Ishikawa (cell line): ENCODE data around the gene WDR72.

Experiments
- CEBPB ChIP-seq: IDR thresholded peaks from 2 replicates; pipeline ENCODE4 v1.6.1; 2012
- CREB1 ChIP-seq: IDR thresholded peaks from 2 replicates; pipeline ENCODE4 v1.6.1; 2012; ENCODE audit warnings: low read depth
- EGR1 ChIP-seq: IDR thresholded peaks from 2 replicates; pipeline ENCODE4 v1.6.1; 2012
- EP300 ChIP-seq: IDR thresholded peaks from 2 replicates; pipeline ENCODE4 v1.6.1; 2012; ENCODE audit warnings: borderline replicate concordance
- FOXM1 ChIP-seq: IDR thresholded peaks from 2 replicates; pipeline ENCODE4 v1.6.1; 2012; ENCODE audit warnings: low read depth, borderline replicate concordance
- MAX ChIP-seq: IDR thresholded peaks from 2 replicates; pipeline ENCODE4 v1.6.1; 2012
- NFIC ChIP-seq: IDR thresholded peaks from 2 replicates; pipeline ENCODE4 v1.6.1; 2012
- RAD21 ChIP-seq: IDR thresholded peaks from 2 replicates; pipeline ENCODE4 v1.6.1; 2012; ENCODE audit warnings: low read depth
- REST ChIP-seq: IDR thresholded peaks from 2 replicates; pipeline ENCODE4 v1.6.1; 2012; ENCODE audit warnings: low read depth, mild to moderate bottlenecking
- TAF1 ChIP-seq: IDR thresholded peaks from 2 replicates; pipeline ENCODE4 v1.6.1; 2012; ENCODE audit warnings: low read depth, mild to moderate bottlenecking
- TCF12 ChIP-seq: IDR thresholded peaks from 2 replicates; pipeline ENCODE4 v1.6.1; 2012; ENCODE audit warnings: low read depth
- TEAD4 ChIP-seq: IDR thresholded peaks from 2 replicates; pipeline ENCODE4 v1.6.1; 2012
- USF1 ChIP-seq: IDR thresholded peaks from 2 replicates; pipeline ENCODE4 v1.6.1; 2012
- YY1 ChIP-seq: IDR thresholded peaks from 2 replicates; pipeline ENCODE4 v1.6.1; 2012; ENCODE audit warnings: low read depth
- ZBTB7A ChIP-seq: IDR thresholded peaks from 2 replicates; pipeline ENCODE4 v1.6.1; 2012; ENCODE audit warnings: low read depth

The WDR72 gene

GRCh38 chr15:53527996-53528395 lies 231.5 kb downstream of the WDR72 start:
- no peak for TF ChIP-seq TCF12
- no peak for TF ChIP-seq CREB1
- no peak for TF ChIP-seq MAX
- no peak for TF ChIP-seq EP300
- no peak for TF ChIP-seq EGR1
- TF ChIP-seq USF1 = no peak
- no peak for TF ChIP-seq FOXM1
- no peak for TF ChIP-seq CEBPB
- no peak for TF ChIP-seq REST
- TF ChIP-seq NFIC = no peak
- no peak for TF ChIP-seq YY1
- no peak for TF ChIP-seq RAD21
- TF ChIP-seq TEAD4 = no peak
- TF ChIP-seq TAF1 = no peak
- TF ChIP-seq ZBTB7A = no peak

- no peak for TF ChIP-seq ZBTB7A
- TF ChIP-seq FOXM1 = no peak
- no peak for TF ChIP-seq TCF12
- no peak for TF ChIP-seq USF1
- TF ChIP-seq NFIC = no peak
- no peak for TF ChIP-seq CREB1
- TF ChIP-seq MAX = no peak
- TF ChIP-seq REST = no peak
- no peak for TF ChIP-seq EGR1
- TF ChIP-seq RAD21 = no peak
- no peak for TF ChIP-seq YY1
- no peak for TF ChIP-seq TAF1
- TF ChIP-seq TEAD4 = no peak
These were observed 233.6 kb downstream of the WDR72 start for GRCh38 chr15:53525894-53526293.

GRCh38 chr15:53522991-53523390 lies 236.5 kb downstream of the WDR72 start:
- TF ChIP-seq USF1 (no peak), MAX (no peak), ZBTB7A (no peak), EP300 (no peak), REST (no peak), NFIC (no peak), RAD21 (no peak)

GRCh38 chr15:53520996-53521395 lies 238.5 kb downstream of the WDR72 start:
- TF ChIP-seq TAF1 = no peak
- no peak for TF ChIP-seq USF1
